ENCODE results near the gene WARS2. TPM values are rescaled to one million over a fixed set of nuclear protein-coding genes. Genes with fewer than 3 reads are reported as not detected.

Gene WARS2
- total and polyA plus RNA-seq, 7 donors = 3.4 to 10.8 (median 7.8) TPM

GRCh38 chr1:119141660-119142059, 1.2 kb upstream of the WARS2 start:
- Histone ChIP-seq H3K27me3 (ENCODE audit: insufficient read depth in 3 of 3, low read length in 2 of 3) (no peaks in the 10 kb centered on the region), H3K9me3 (no peaks in the 10 kb centered on the region), H3K36me3 (ENCODE audit: insufficient read depth in 1 of 2, low read depth in 1 of 2) (peaks cover 0 to 7% of the 10 kb centered on the region in 2 donors), H3K27ac (no peak overlapping the region), H3K4me1 (peaks cover 44% of the 10 kb centered on the region), H3K4me3 (peak overlapping the region; percentile 78)
- ATAC-seq = no peak
- 96 to 100% (median 97%) methylated on average over 1 of the region's 1 CpG for WGBS, 3 donors
- TF ChIP-seq CTCF (IDR thresholded peaks at IDR 0.05) = no peak
- no peak for DNase-seq
- intact Hi-C loops (cut with DNase I) = no loop called here

GRCh38 chr1:119141020-119141424, 569 bp upstream of the WARS2 start:
- ATAC-seq (peak in 1 of 4 donors; percentile 18), DNase-seq (peak in 1 of 2 donors; percentile 28)
- Histone ChIP-seq H3K4me3 (peak overlapping the region; percentile 78), H3K9me3 (no peaks in the 10 kb centered on the region), H3K36me3 (ENCODE audit: insufficient read depth in 1 of 2, low read depth in 1 of 2) (peaks cover 0 to 5% of the 10 kb centered on the region in 2 donors), H3K4me1 (peaks cover 37% of the 10 kb centered on the region), H3K27ac (peak overlapping the region; percentile 99), H3K27me3 (ENCODE audit: insufficient read depth in 3 of 3, low read length in 2 of 3) (no peaks in the 10 kb centered on the region)
- TF ChIP-seq CTCF (IDR thresholded peaks at IDR 0.05) = no peak
- intact Hi-C loops (cut with DNase I) = no loop called here
- 36 to 57% (median 42%) methylated on average over 11 of the region's 11 CpGs for whole genome bisulfite sequencing, 3 donors

- WGBS, 3 donors = 4 to 6% (median 5%) methylated on average over 10 of the region's 10 CpGs
- ATAC-seq (peak; percentile 2 to 31 (median 6)), DNase-seq (no peak)
- Histone ChIP-seq H3K4me1 (peaks cover 31% of the 10 kb centered on the region), H3K4me3 (peak overlapping the region; percentile 78), H3K27ac (peak overlapping the region; percentile 99), H3K9me3 (no peaks in the 10 kb centered on the region), H3K27me3 (ENCODE audit: insufficient read depth in 3 of 3, low read length in 2 of 3) (no peaks in the 10 kb centered on the region), H3K36me3 (ENCODE audit: insufficient read depth in 1 of 2, low read depth in 1 of 2) (peaks cover 0 to 5% of the 10 kb centered on the region in 2 donors)
- intact Hi-C loops (cut with DNase I) = no loop called here
- no peak for TF ChIP-seq CTCF (IDR thresholded peaks at IDR 0.05)
Measured at GRCh38 chr1:119139857-119140176, 636 bp downstream of the WARS2 start.

- intact Hi-C loops (cut with DNase I) = no loop called here
- 30 to 46% (median 33%) methylated on average over 5 of the region's 5 CpGs for WGBS, 3 donors
Measured at GRCh38 chr1:119139403-119139802, 1.1 kb downstream of the WARS2 start.

More at GRCh38 chr1:119139403-119139802, 1.1 kb downstream of the WARS2 start:
- TF ChIP-seq CTCF (IDR thresholded peaks at IDR 0.05) = no peak
- no peaks in the 10 kb centered on the region for H3K27me3 ChIP-seq (ENCODE audit: insufficient read depth in 3 of 3, low read length in 2 of 3)
- ATAC-seq = no peak
- peaks cover 31% of the 10 kb centered on the region for H3K4me1 ChIP-seq
- peak overlapping the region; percentile 78 for H3K4me3 ChIP-seq
- H3K9me3 ChIP-seq = no peaks in the 10 kb centered on the region
- H3K27ac ChIP-seq = peak overlapping the region; percentile 99
- peaks cover 0 to 5% of the 10 kb centered on the region in 2 donors for H3K36me3 ChIP-seq (ENCODE audit: insufficient read depth in 1 of 2, low read depth in 1 of 2)
- no peak for DNase-seq
